ENCODE measurements around the gene NOP53.

GRCh38 chr19:47704656-47705055 lies 40.7 kb upstream of the NOP53 start:
- TF ChIP-seq CTCF (IDR thresholded peaks at IDR 0.05) (no peak), POLR2AphosphoS5 (IDR thresholded peaks at IDR 0.05) (no peak), EP300 (IDR thresholded peaks at IDR 0.05) (no peak)
